A204.1 (cell line): ENCODE results near the gene ARMCX6.
"Not testable (repeated sequence)": the region's sequence is repeated elsewhere in the genome, so short reads cannot be mapped to it uniquely, and the experiment has no call there.

Experiments used
- FAIRE-seq: peaks from 2 replicates; lab custom pipeline; 2012; peaks lifted over from hg19 to GRCh38; lab: Jason Lieb, UNC

Gene ARMCX6

GRCh38 chrX:101617211-101618191 lies at the start of gene ARMCX6:
TSS of gene ARMCX6 (minus strand) at chrX:101618000. CDS start at chrX:101616620, 1,380 bp downstream.
- no peak for FAIRE-seq

GRCh38 chrX:101659601-101660063 lies 41.8 kb upstream of the ARMCX6 start, which contains the start of gene ARMCX2:
TSS of gene ARMCX2 (minus strand) at chrX:101659850. CDS start at chrX:101657588, 2,262 bp downstream.
- FAIRE-seq = no peak

GRCh38 chrX:101658661-101659491 lies 41.1 kb upstream of the ARMCX6 start:
- no peak for FAIRE-seq

- FAIRE-seq = no peak
These were observed 39.7 kb upstream of the ARMCX6 start for GRCh38 chrX:101657495-101657894.

- FAIRE-seq = no peak
These were observed 39.0 kb upstream of the ARMCX6 start for GRCh38 chrX:101656817-101657216.

- FAIRE-seq = no peak
These were observed 37.7 kb upstream of the ARMCX6 start for GRCh38 chrX:101655534-101655933.

- not testable (repeated sequence) for FAIRE-seq
These were observed 29.9 kb upstream of the ARMCX6 start for GRCh38 chrX:101647716-101648115.

GRCh38 chrX:101642093-101642492 lies 24.3 kb upstream of the ARMCX6 start:
- FAIRE-seq = no peak

GRCh38 chrX:101639583-101639982 lies 21.8 kb upstream of the ARMCX6 start:
- no peak for FAIRE-seq

- no peak for FAIRE-seq
These were observed 1.6 kb upstream of the ARMCX6 start for GRCh38 chrX:101619364-101619763.

GRCh38 chrX:101605728-101606127 lies 12.1 kb downstream of the ARMCX6 start:
- FAIRE-seq = no peak

- FAIRE-seq = no peak
These were observed 12.7 kb downstream of the ARMCX6 start for GRCh38 chrX:101605146-101605545.

GRCh38 chrX:101602077-101602476 lies 15.7 kb downstream of the ARMCX6 start:
- FAIRE-seq = no peak

GRCh38 chrX:101599592-101599991 lies 18.2 kb downstream of the ARMCX6 start:
- not testable (repeated sequence) for FAIRE-seq

- peak; percentile 94 for FAIRE-seq
These were observed 21.9 kb downstream of the ARMCX6 start for GRCh38 chrX:101595739-101596419.
